Smooth muscle cell (in vitro differentiated cells): ENCODE measurements around the gene DNAJC15. TPM values are rescaled to one million over a fixed set of nuclear protein-coding genes. Genes with fewer than 3 reads are reported as not detected.

Experiments
- DNase-seq: peaks from one replicate; lab custom pipeline; 2025; ENCODE audit not compliant: unreplicated experiment; lab: John Stamatoyannopoulos, UW
- H2AFZ ChIP-seq: fragments of 200-600 bp; sonication (generic); 2 replicates; pipeline ENCODE4 v1.6.0; 2016; ENCODE audit warnings: antibody characterized with exemption, low read depth, mild to moderate bottlenecking
- H3F3A ChIP-seq: fragments of 200-600 bp; sonication (generic); 2 replicates; pipeline ENCODE4 v1.6.0; 2017; ENCODE audit warnings: antibody characterized with exemption, low read depth
- H3K27ac ChIP-seq: fragments of 200-600 bp; sonication (generic); 2 replicates; pipeline ENCODE4 v1.5.1; 2016; ENCODE audit warnings: low read depth, mild to moderate bottlenecking
- H3K27me3 ChIP-seq: fragments of 200-600 bp; sonication (generic); 2 replicates; pipeline ENCODE4 v1.6.1; 2016; ENCODE audit warnings: low read depth, mild to moderate bottlenecking
- H3K36me3 ChIP-seq: fragments of 200-600 bp; sonication (generic); 2 replicates; pipeline ENCODE4 v1.5.1; 2016; ENCODE audit warnings: low read depth
- H3K4me1 ChIP-seq: fragments of 200-600 bp; sonication (generic); 2 replicates; pipeline ENCODE4 v1.5.1; 2016; ENCODE audit warnings: low read depth
- H3K4me2 ChIP-seq: fragments of 200-600 bp; sonication (generic); 2 replicates; pipeline ENCODE4 v1.6.0; 2016; ENCODE audit warnings: mild to moderate bottlenecking
- H3K4me3 ChIP-seq: fragments of 200-600 bp; sonication (generic); 2 replicates; pipeline ENCODE4 v1.5.1; 2016; ENCODE audit warnings: mild to moderate bottlenecking
- H3K79me2 ChIP-seq: fragments of 200-600 bp; sonication (generic); 2 replicates; pipeline ENCODE4 v1.6.0; 2016; ENCODE audit warnings: low read depth, mild to moderate bottlenecking
- H3K9ac ChIP-seq: fragments of 200-600 bp; sonication (generic); 2 replicates; pipeline ENCODE4 v1.6.0; 2016; ENCODE audit warnings: low read depth
- H3K9me3 ChIP-seq: fragments of 200-600 bp; sonication (generic); replicated peaks from 2 replicates; pipeline ENCODE4 v1.5.1; 2016; ENCODE audit warnings: low read depth
- H4K20me1 ChIP-seq: fragments of 200-600 bp; sonication (generic); 2 replicates; pipeline ENCODE4 v1.6.0; 2016; ENCODE audit warnings: low read depth
- WGBS: methylation state at CpG from one replicate; pipeline ENCODE4 v1.1.7; 2016; ENCODE audit warnings: low lambda C conversion rate; 5-methylcytosine and 5-hydroxymethylcytosine counted together
- polyA plus RNA-seq: library from polyadenylated mRNA; unstranded; fragments of >200 nt; fragmentation: Nextera tagmentation; extraction: Ambion mirVana; gene quantifications from 2 replicates; pipeline ENCODE4 v1.2.1, GENCODE V29; 2016
- total RNA-seq: library from RNA; depleted of rRNA; stranded (reverse); fragments of >200 nt; gene quantifications from 2 replicates; pipeline ENCODE4 v1.2.3, GENCODE V29; 2014
- TF ChIP-seq, protein P1 (sequence below): fragments of 200-600 bp; sonication (generic); IDR thresholded peaks from 2 replicates; pipeline ENCODE4 v1.5.1; 2017; ENCODE audit warnings: borderline replicate concordance, mild to moderate bottlenecking, antibody characterized with exemption; ENCODE audit not compliant: insufficient read depth, poor library complexity, severe bottlenecking

The DNAJC15 gene
- total and polyA plus RNA-seq, 2 experiments from 2014 or later, result 4.4 to 6.9 TPM

DNA sequence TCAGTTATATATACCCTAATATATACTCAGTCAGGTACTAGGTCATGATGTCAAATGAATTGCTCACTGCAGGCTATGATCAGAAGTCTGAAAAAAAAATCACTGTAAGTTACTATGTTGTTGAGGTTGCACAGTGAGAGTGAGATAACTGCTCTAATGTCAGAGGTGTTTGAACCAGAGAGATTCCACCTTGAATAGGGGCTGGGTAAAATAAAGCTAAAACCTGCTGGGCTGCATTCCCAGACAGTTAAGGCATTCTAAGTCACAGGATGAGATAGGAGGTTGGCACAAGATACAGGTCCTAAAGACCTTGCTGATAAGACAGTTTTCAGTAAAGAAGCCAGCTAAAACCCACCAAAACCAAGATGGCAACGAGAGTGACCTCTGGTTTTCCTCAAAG, 41.5 kb upstream of the DNAJC15 start:
- Histone ChIP-seq H3K36me3 (no peaks in the 10 kb centered on the region), H3K4me2 (peak overlapping the region; percentile 76), H2AFZ (no peak overlapping the region)

DNA sequence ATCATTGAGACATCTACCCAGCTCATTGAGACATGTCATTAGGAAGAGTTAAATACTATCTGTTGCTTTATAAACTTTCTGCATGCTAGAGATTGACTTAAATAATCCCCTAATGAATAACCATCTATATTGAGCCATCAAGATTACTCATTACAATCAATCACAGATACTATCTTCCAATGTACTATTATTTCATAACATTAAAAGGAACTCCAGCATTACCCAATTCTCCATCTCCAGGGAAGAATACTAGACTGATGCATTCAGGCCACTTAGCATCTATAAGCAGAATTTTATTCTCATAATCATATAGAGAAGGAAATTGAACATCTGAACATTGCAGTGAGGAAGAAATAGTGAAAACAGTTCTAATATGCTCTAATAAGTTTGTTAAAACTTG, 39.4 kb upstream of the DNAJC15 start:
- Histone ChIP-seq H3K4me1 (peaks cover 11% of the 10 kb centered on the region), H3K9me3 (no peaks in the 10 kb centered on the region), H3F3A (peaks cover 3% of the 10 kb centered on the region), H3K4me3 (no peak overlapping the region), H3K79me2 (no peaks in the 10 kb centered on the region), H2AFZ (no peak overlapping the region), H3K9ac (no peak overlapping the region), H3K27me3 (no peaks in the 10 kb centered on the region), H4K20me1 (no peaks in the 10 kb centered on the region), H3K27ac (no peak overlapping the region), H3K36me3 (no peaks in the 10 kb centered on the region), H3K4me2 (no peak overlapping the region)
- DNase-seq, result no peak
- TF ChIP-seq, protein P1, sequence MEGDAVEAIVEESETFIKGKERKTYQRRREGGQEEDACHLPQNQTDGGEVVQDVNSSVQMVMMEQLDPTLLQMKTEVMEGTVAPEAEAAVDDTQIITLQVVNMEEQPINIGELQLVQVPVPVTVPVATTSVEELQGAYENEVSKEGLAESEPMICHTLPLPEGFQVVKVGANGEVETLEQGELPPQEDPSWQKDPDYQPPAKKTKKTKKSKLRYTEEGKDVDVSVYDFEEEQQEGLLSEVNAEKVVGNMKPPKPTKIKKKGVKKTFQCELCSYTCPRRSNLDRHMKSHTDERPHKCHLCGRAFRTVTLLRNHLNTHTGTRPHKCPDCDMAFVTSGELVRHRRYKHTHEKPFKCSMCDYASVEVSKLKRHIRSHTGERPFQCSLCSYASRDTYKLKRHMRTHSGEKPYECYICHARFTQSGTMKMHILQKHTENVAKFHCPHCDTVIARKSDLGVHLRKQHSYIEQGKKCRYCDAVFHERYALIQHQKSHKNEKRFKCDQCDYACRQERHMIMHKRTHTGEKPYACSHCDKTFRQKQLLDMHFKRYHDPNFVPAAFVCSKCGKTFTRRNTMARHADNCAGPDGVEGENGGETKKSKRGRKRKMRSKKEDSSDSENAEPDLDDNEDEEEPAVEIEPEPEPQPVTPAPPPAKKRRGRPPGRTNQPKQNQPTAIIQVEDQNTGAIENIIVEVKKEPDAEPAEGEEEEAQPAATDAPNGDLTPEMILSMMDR, result no peak

More for the DNA sequence above, 41.5 kb upstream of the DNAJC15 start:
- WGBS, result 7% methylated on average over 1 of the region's 1 CpG
- no peaks in the 10 kb centered on the region for H3K9me3 ChIP-seq
- H4K20me1 ChIP-seq, result no peaks in the 10 kb centered on the region
- H3F3A ChIP-seq, result peaks cover 3% of the 10 kb centered on the region
- H3K9ac ChIP-seq, result peak overlapping the region; percentile 49
- TF ChIP-seq, protein P1, result no peak
- peaks cover 11% of the 10 kb centered on the region for H3K4me1 ChIP-seq
- no peak for DNase-seq
- H3K27me3 ChIP-seq, result no peaks in the 10 kb centered on the region
- no peak overlapping the region for H3K4me3 ChIP-seq
- H3K27ac ChIP-seq, result peak overlapping the region; percentile 89
- no peaks in the 10 kb centered on the region for H3K79me2 ChIP-seq

DNA sequence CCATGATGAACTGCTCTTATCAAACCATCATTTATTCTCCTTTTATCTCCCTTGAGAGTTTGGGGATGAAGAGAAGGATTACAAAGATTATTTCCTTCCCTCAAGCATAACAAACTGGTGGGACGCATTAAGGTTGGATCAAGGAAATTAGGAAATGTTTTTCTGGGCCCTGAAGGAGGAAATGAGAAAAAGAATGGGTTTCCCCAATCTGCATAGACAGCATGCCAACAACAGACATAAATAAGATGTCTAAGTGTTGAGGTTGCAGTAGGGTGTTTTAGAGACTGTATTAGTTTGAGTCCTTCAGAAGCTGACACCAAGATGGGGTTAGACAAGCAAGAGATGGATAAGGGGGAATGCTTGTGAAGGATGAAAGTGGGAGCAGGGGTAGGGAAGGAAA, 38.7 kb upstream of the DNAJC15 start:
- H3K4me2 ChIP-seq, result no peak overlapping the region
- no peaks in the 10 kb centered on the region for H4K20me1 ChIP-seq
- H3K79me2 ChIP-seq, result no peaks in the 10 kb centered on the region
- no peak overlapping the region for H3K4me3 ChIP-seq
- H3F3A ChIP-seq, result peaks cover 3% of the 10 kb centered on the region
- H2AFZ ChIP-seq, result no peak overlapping the region
- no peaks in the 10 kb centered on the region for H3K27me3 ChIP-seq
- no peak overlapping the region for H3K27ac ChIP-seq
- TF ChIP-seq, protein P1, result no peak
- H3K9me3 ChIP-seq, result no peaks in the 10 kb centered on the region
- H3K9ac ChIP-seq, result no peak overlapping the region
- peaks cover 11% of the 10 kb centered on the region for H3K4me1 ChIP-seq
- 68% methylated on average over 1 of the region's 1 CpG for WGBS
- no peaks in the 10 kb centered on the region for H3K36me3 ChIP-seq
- no peak for DNase-seq
